GM23338 (cell line): ENCODE data around the gene CCND1.

Experiments
- CTCF ChIP-seq, 2 experiments: fragments of 200-600 bp in 1 of 2; sonication (generic) in 1 of 2; conservative IDR thresholded peaks; 2 replicates each; pipeline versions ENCODE4 v1.5.1 to v1.6.1; 2016 to 2017; ENCODE audit warnings: antibody characterized with exemption in 2 of 2, low read depth in 2 of 2, mild to moderate bottlenecking in 2 of 2, moderate library complexity in 1 of 2
- EZH2 ChIP-seq: fragments of 200-600 bp; sonication (generic); IDR thresholded peaks from one replicate; pipeline ENCODE4 v1.8.0; 2017; ENCODE audit warnings: antibody characterized with exemption, mild to moderate bottlenecking, low read depth; ENCODE audit not compliant: unreplicated experiment
- JUNB ChIP-seq: IDR thresholded peaks from one replicate; pipeline ENCODE4 v1.6.1; 2016; ENCODE audit warnings: antibody characterized with exemption; ENCODE audit not compliant: unreplicated experiment
- REST ChIP-seq: IDR thresholded peaks from one replicate; pipeline ENCODE4 v1.6.1; 2018; ENCODE audit warnings: antibody characterized with exemption; ENCODE audit not compliant: unreplicated experiment

- TF ChIP-seq CTCF (conservative IDR thresholded peaks at IDR 0.05; ENCODE audit: low read depth in 2 of 2) (no peak), EZH2 (no peak), REST (no peak), JUNB (no peak)
These were observed 6.4 kb upstream of the CCND1 start for GRCh38 chr11:69634590-69634989.
